ENCODE data around the gene PGM2L1. TPM values are rescaled to one million over a fixed set of nuclear protein-coding genes. Genes with fewer than 3 reads are reported as not detected.

PGM2L1 gene
- total and polyA plus RNA-seq, 10 donors, result 0.37 to 7.1 (median 4.9) TPM

- DNase-seq, result no peak
- Histone ChIP-seq H3K4me3 (no peak overlapping the region), H3K36me3 (no peaks in the 10 kb centered on the region), H3K27ac (no peak overlapping the region), H3K27me3 (replicated peaks in 1 of 7) (no peaks in the 10 kb centered on the region), H3K4me1 (no peaks in the 10 kb centered on the region), H3K9me3 (peaks cover 0 to 15% (median 8%) of the 10 kb centered on the region in 8 donors)
- WGBS, 5 donors, result 86 to 100% (median 92%) methylated on average over 1 of the region's 1 CpG
- intact Hi-C loops (cut with DNase I; ENCODE audit: low total_unique reads), result no loop called here
- TF ChIP-seq POLR2A (IDR thresholded peaks at IDR 0.05) (no peak), CTCF (IDR thresholded peaks at IDR 0.05 in 8 of 11, conservative IDR thresholded peaks at IDR 0.05 in 3 of 11) (no peak), POLR2AphosphoS5 (IDR thresholded peaks at IDR 0.05) (no peak)
Observed at GRCh38 chr11:74437441-74438042, 39.3 kb upstream of the PGM2L1 start.

- no peaks in the 10 kb centered on the region for H3K27me3 ChIP-seq (replicated peaks in 1 of 7)
- no peaks in the 10 kb centered on the region for H3K36me3 ChIP-seq
- no peaks in the 10 kb centered on the region for H3K4me1 ChIP-seq
- 42 to 67% (median 50%) methylated on average over 7 of the region's 7 CpGs for WGBS, 5 donors
- TF ChIP-seq POLR2AphosphoS5 (IDR thresholded peaks at IDR 0.05) (no peak), CTCF (IDR thresholded peaks at IDR 0.05 in 8 of 11, conservative IDR thresholded peaks at IDR 0.05 in 3 of 11) (no peak), POLR2A (IDR thresholded peaks at IDR 0.05) (no peak)
- intact Hi-C loops (cut with DNase I; ENCODE audit: low total_unique reads), result no loop called here
- no peak overlapping the region for H3K4me3 ChIP-seq
- DNase-seq, result no peak
- no peak overlapping the region for H3K27ac ChIP-seq
- H3K9me3 ChIP-seq, result no peaks in the 10 kb centered on the region
Observed at GRCh38 chr11:74434528-74434927, 36.3 kb upstream of the PGM2L1 start.

- 72 to 81% (median 78%) methylated on average over 3 of the region's 3 CpGs for WGBS, 5 donors
Observed at GRCh38 chr11:74429205-74429604, 31.0 kb upstream of the PGM2L1 start.

More at GRCh38 chr11:74429205-74429604, 31.0 kb upstream of the PGM2L1 start:
- Histone ChIP-seq H3K27ac (no peak overlapping the region), H3K9me3 (peaks cover 0 to 25% (median 22%) of the 10 kb centered on the region in 8 donors), H3K36me3 (no peaks in the 10 kb centered on the region), H3K27me3 (replicated peaks in 1 of 7) (no peaks in the 10 kb centered on the region), H3K4me3 (no peak overlapping the region), H3K4me1 (no peaks in the 10 kb centered on the region)
- intact Hi-C loops (cut with DNase I; ENCODE audit: low total_unique reads), result no loop called here
- no peak for DNase-seq
- no peak for TF ChIP-seq POLR2A (IDR thresholded peaks at IDR 0.05)
- TF ChIP-seq CTCF (IDR thresholded peaks at IDR 0.05 in 8 of 11, conservative IDR thresholded peaks at IDR 0.05 in 3 of 11), result no peak
- TF ChIP-seq POLR2AphosphoS5 (IDR thresholded peaks at IDR 0.05), result no peak
